Natural killer cell treated with Interleukin-12 subunit alpha and Interleukin-12 subunit beta and Interleukin-15 and Interleukin-18, amount 100 ng/mL, for 72 hours (primary cell): ENCODE data around the gene DPM1. TPM values are rescaled to one million over a fixed set of nuclear protein-coding genes. Genes with fewer than 3 reads are reported as not detected.
A peak's percentile ranks its signal among the peaks of the same experiment; 100 is the strongest.

Source experiments
- ATAC-seq, 2 donors: fragments of 150-1000 bp; cut with Tn5 transposase in 1 of 2; sonication (Bioruptor Pico), chemical (Tn5 transposase) in 1 of 2; 2 replicates each; pipeline ENCODE4 v1.10.0; 2021
- DNase-seq: peaks from one replicate; pipeline ENCODE4 v3.0.0; 2022; ENCODE audit warnings: low spot score
- H3K27ac Mint-ChIP-seq, 2 donors: 1 replicate in 1 of 2; 2 replicates in 1 of 2; pipeline ENCODE4 v1.8.0; 2022; ENCODE audit warnings: mixed read lengths in 2 of 2, mild to moderate bottlenecking in 1 of 2, moderate library complexity in 1 of 2
- H3K27me3 Mint-ChIP-seq, 2 donors: 1 replicate in 1 of 2; 2 replicates in 1 of 2; pipeline ENCODE4 v1.8.0; 2022; ENCODE audit warnings: mixed read lengths in 2 of 2
- H3K36me3 Mint-ChIP-seq: one replicate; pipeline ENCODE4 v1.8.0; 2022; ENCODE audit warnings: mixed read lengths
- H3K4me1 Mint-ChIP-seq, 2 donors: 1 replicate in 1 of 2; 2 replicates in 1 of 2; pipeline ENCODE4 v1.8.0; 2022; ENCODE audit warnings: low read depth in 2 of 2, mixed read lengths in 2 of 2, mild to moderate bottlenecking in 1 of 2
- H3K4me3 Mint-ChIP-seq: one replicate; pipeline ENCODE4 v1.8.0; 2022; ENCODE audit warnings: mixed read lengths
- H3K9me3 Mint-ChIP-seq: 2 replicates; pipeline ENCODE4 v1.8.0; 2022; ENCODE audit warnings: mixed read lengths
- total RNA-seq, 2 donors: library from RNA; stranded (reverse); gene quantifications; one replicate each; pipeline ENCODE4 v1.2.3, GENCODE V29; 2022

The DPM1 gene
- 10 to 100 TPM; 42.0 to 49.5 TPM for total RNA-seq

- Mint-ChIP-seq H3K4me1 (peaks cover 31 to 42% of the 10 kb centered on the region in 2 donors), H3K27me3 (no peaks in the 10 kb centered on the region), H3K4me3 (peak within 1 kb of the TSS; percentile 95), H3K27ac (peak within 1 kb of the TSS; percentile 94 to 100), H3K36me3 (no peaks in the 10 kb centered on the region), H3K9me3 (no peaks in the 10 kb centered on the region)
- peak; percentile 86 to 92 for ATAC-seq
- peak; percentile 88 for DNase-seq
Measured at GRCh38 chr20:50957798-50958614, at the start of gene DPM1. DPM1 (minus strand) TSS chr20:50958532; CDS start chr20:50958523, 9 bp downstream.

GRCh38 chr20:51005214-51005613 lies 46.9 kb upstream of the DPM1 start:
- no peak for DNase-seq
- Mint-ChIP-seq H3K36me3 (no peaks in the 10 kb centered on the region), H3K27ac (peak overlapping the region in 1 of 2 donors; percentile 58), H3K4me1 (no peaks in the 10 kb centered on the region), H3K4me3 (no peak overlapping the region), H3K9me3 (no peaks in the 10 kb centered on the region), H3K27me3 (peaks cover 19% of the 10 kb centered on the region in 2 donors)
- no peak for ATAC-seq

- Mint-ChIP-seq H3K9me3 (no peaks in the 10 kb centered on the region), H3K27me3 (peaks cover 19 to 20% of the 10 kb centered on the region in 2 donors), H3K4me1 (no peaks in the 10 kb centered on the region), H3K36me3 (no peaks in the 10 kb centered on the region), H3K27ac (peak overlapping the region in 1 of 2 donors; percentile 58), H3K4me3 (no peak overlapping the region)
- DNase-seq (no peak), ATAC-seq (peak; percentile 4 to 12)
Measured at GRCh38 chr20:51004781-51005180, 46.4 kb upstream of the DPM1 start.

- Mint-ChIP-seq H3K27ac (no peak overlapping the region), H3K4me1 (no peaks in the 10 kb centered on the region), H3K36me3 (no peaks in the 10 kb centered on the region), H3K27me3 (peaks cover 21 to 23% of the 10 kb centered on the region in 2 donors), H3K9me3 (no peaks in the 10 kb centered on the region), H3K4me3 (no peak overlapping the region)
- ATAC-seq: no peak
- DNase-seq: no peak
Measured at GRCh38 chr20:51004305-51004727, 46.0 kb upstream of the DPM1 start.

- Mint-ChIP-seq H3K9me3 (no peaks in the 10 kb centered on the region), H3K27me3 (peaks cover 27 to 28% of the 10 kb centered on the region in 2 donors)
Measured at GRCh38 chr20:51003753-51004152, 45.4 kb upstream of the DPM1 start.

GRCh38 chr20:51002633-51003032 lies 44.3 kb upstream of the DPM1 start:
- Mint-ChIP-seq H3K9me3 (no peaks in the 10 kb centered on the region), H3K4me3 (no peak overlapping the region), H3K36me3 (no peaks in the 10 kb centered on the region), H3K4me1 (no peaks in the 10 kb centered on the region), H3K27ac (no peak overlapping the region), H3K27me3 (peaks cover 32 to 33% of the 10 kb centered on the region in 2 donors)
- no peak for DNase-seq
- no peak for ATAC-seq

More at GRCh38 chr20:51003753-51004152, 45.4 kb upstream of the DPM1 start:
- H3K4me1 Mint-ChIP-seq: no peaks in the 10 kb centered on the region
- H3K4me3 Mint-ChIP-seq: no peak overlapping the region
- ATAC-seq (no peak), DNase-seq (no peak)
- no peaks in the 10 kb centered on the region for H3K36me3 Mint-ChIP-seq
- no peak overlapping the region for H3K27ac Mint-ChIP-seq

GRCh38 chr20:51001430-51002265 lies 43.3 kb upstream of the DPM1 start:
- no peak overlapping the region for H3K27ac Mint-ChIP-seq
- DNase-seq: no peak
- no peak overlapping the region for H3K4me3 Mint-ChIP-seq
- peaks cover 32 to 33% of the 10 kb centered on the region in 2 donors for H3K27me3 Mint-ChIP-seq
- H3K9me3 Mint-ChIP-seq: no peaks in the 10 kb centered on the region
- H3K36me3 Mint-ChIP-seq: no peaks in the 10 kb centered on the region
- no peak for ATAC-seq
- H3K4me1 Mint-ChIP-seq: no peaks in the 10 kb centered on the region

- Mint-ChIP-seq H3K27me3 (peaks cover 27% of the 10 kb centered on the region in 2 donors), H3K4me1 (no peaks in the 10 kb centered on the region), H3K27ac (no peak overlapping the region), H3K36me3 (no peaks in the 10 kb centered on the region), H3K9me3 (no peaks in the 10 kb centered on the region), H3K4me3 (no peak overlapping the region)
- ATAC-seq (no peak), DNase-seq (no peak)
Measured at GRCh38 chr20:50999355-50999754, 41.0 kb upstream of the DPM1 start.

- no peak overlapping the region for H3K4me3 Mint-ChIP-seq
- peaks cover 21 to 27% of the 10 kb centered on the region in 2 donors for H3K27me3 Mint-ChIP-seq
- no peaks in the 10 kb centered on the region for H3K9me3 Mint-ChIP-seq
- H3K36me3 Mint-ChIP-seq: no peaks in the 10 kb centered on the region
- no peak for DNase-seq
- no peak overlapping the region for H3K27ac Mint-ChIP-seq
- no peak for ATAC-seq
- peaks cover 0 to 5% of the 10 kb centered on the region in 2 donors for H3K4me1 Mint-ChIP-seq
Measured at GRCh38 chr20:50996901-50997865, 38.9 kb upstream of the DPM1 start.

GRCh38 chr20:50995506-50995905 lies 37.2 kb upstream of the DPM1 start:
- no peak for ATAC-seq

GRCh38 chr20:50993876-50994275 lies 35.5 kb upstream of the DPM1 start:
- H3K4me1 Mint-ChIP-seq: peaks cover 0 to 5% of the 10 kb centered on the region in 2 donors
- ATAC-seq (no peak), DNase-seq (no peak)
- peaks cover 11 to 13% of the 10 kb centered on the region in 2 donors for H3K27me3 Mint-ChIP-seq
- no peaks in the 10 kb centered on the region for H3K36me3 Mint-ChIP-seq
- no peak overlapping the region for H3K27ac Mint-ChIP-seq
- no peaks in the 10 kb centered on the region for H3K9me3 Mint-ChIP-seq
- no peak overlapping the region for H3K4me3 Mint-ChIP-seq

More at GRCh38 chr20:50995506-50995905, 37.2 kb upstream of the DPM1 start:
- Mint-ChIP-seq H3K4me3 (no peak overlapping the region), H3K27me3 (peaks cover 13 to 20% of the 10 kb centered on the region in 2 donors), H3K4me1 (peaks cover 0 to 5% of the 10 kb centered on the region in 2 donors), H3K27ac (no peak overlapping the region), H3K9me3 (no peaks in the 10 kb centered on the region), H3K36me3 (no peaks in the 10 kb centered on the region)
- DNase-seq: no peak

- DNase-seq (no peak), ATAC-seq (peak; percentile 91 to 93)
- H3K4me3 Mint-ChIP-seq: no peak overlapping the region
- peaks cover 0 to 5% of the 10 kb centered on the region in 2 donors for H3K4me1 Mint-ChIP-seq
- H3K9me3 Mint-ChIP-seq: no peaks in the 10 kb centered on the region
- peaks cover 6 to 7% of the 10 kb centered on the region in 2 donors for H3K27me3 Mint-ChIP-seq
- H3K36me3 Mint-ChIP-seq: no peaks in the 10 kb centered on the region
- no peak overlapping the region for H3K27ac Mint-ChIP-seq
Measured at GRCh38 chr20:50992733-50993457, 34.6 kb upstream of the DPM1 start.
